HG03039 (cell line): ENCODE measurements around the gene CA10.
A peak's percentile ranks its signal among the peaks of the same experiment; 100 is the strongest.

ENCODE experiments used
- ATAC-seq: cut with Tn5 transposase; IDR thresholded peaks from one replicate; pipeline ENCODE4 v1.9.1; 2021; ENCODE audit warnings: mild to moderate bottlenecking, moderate library complexity; ENCODE audit not compliant: unreplicated experiment

CA10 gene

GRCh38 chr17:51793686-51794085, 364.8 kb downstream of the CA10 start:
- ATAC-seq = no peak

DNA sequence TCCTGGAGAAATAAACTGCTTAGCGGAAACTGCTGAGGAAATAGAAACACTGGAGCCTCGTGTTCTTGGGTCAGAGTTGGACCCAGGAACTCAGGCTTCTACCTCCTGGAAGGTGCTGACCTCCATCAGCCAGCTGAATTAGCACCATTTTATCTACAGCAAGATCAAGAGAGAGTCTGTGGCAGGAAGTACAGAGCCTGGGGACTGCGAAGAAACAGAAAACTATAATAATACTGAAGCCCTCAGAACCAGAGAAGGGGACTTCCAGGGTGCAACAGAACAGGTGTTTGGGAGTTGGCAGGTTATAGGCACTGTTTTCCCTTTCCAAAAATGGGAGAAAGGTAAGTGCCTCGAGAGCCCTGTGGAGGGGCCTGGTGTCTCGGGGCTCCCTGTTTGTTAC, 379.7 kb downstream of the CA10 start:
- ATAC-seq = no peak

DNA sequence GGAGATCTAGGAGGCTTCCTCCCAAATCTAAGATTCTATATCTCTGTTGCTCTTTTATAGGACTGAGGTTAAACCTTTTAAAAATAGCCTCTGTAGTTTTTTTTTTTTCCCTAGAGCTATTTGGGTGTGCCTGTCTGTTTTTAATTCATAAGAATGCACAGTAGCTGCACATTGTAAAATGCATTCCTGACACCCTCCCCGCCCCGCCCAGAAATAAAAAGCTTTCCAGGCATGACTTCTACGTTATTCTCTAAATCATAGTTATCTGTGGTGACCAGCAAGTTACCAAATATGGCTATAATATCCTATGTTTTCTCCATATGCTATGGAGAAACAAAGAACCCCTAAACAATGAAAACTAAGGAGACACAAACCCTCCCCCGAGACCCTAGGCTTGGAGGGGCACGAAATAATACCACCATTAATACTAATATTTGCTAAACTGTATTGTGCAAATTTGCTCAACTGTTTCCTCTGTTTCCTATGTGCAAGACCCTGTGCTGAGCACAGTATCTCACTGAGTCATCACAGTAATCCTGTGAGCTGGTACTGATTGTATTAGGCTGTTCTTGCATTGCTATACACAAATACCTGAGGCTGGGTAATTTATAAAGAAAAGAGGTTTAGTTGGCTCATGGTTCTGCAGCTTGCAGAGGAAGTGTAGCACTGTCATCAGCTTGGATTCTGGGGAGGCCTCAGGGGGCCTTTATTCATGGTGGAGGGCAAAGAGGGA, 388.3 kb downstream of the CA10 start:
- no peak for ATAC-seq

DNA sequence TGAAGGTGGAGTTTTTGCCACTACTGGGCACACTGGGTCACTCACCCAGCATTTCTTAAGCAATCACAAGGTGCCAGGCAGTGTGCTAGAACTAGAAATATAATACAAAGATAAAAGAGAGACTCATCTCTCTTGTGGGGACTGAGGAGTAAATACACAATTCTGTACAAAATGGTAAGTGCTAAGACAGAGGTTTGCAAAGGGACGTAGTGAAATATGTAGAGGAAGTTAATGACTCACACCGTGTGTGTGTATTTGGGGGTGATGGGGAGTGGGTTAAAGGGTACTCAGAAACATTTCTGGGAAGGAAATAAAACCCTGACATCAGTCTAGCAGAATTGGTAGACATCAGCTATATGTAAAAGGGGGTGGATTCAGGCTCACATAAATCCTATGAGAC, 389.3 kb downstream of the CA10 start:
- no peak for ATAC-seq

GRCh38 chr17:51768706-51769105, 389.8 kb downstream of the CA10 start:
- ATAC-seq = no peak

DNA sequence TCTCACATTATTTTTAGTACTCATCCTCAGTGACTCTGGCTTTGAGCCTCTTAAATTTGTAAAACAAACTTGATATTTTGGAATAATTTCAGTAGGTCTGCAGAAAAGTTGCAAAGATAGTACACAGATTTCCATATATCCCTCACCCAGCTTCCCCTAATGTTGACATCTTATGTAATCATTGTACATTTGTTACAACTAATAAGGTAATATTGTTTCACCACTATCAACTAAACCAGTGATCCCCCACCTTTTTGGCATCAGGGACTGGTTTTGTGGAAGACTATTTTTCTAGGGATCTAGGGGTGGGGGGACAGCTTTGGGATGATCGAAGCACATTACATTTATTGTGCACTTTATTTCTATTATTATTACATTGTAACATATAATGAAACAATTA, 391.2 kb downstream of the CA10 start:
- no peak for ATAC-seq

- ATAC-seq = no peak
These were observed 393.0 kb downstream of the CA10 start for GRCh38 chr17:51765282-51766135.

GRCh38 chr17:51764387-51764971, 394.0 kb downstream of the CA10 start:
- ATAC-seq = peak; percentile 96

DNA sequence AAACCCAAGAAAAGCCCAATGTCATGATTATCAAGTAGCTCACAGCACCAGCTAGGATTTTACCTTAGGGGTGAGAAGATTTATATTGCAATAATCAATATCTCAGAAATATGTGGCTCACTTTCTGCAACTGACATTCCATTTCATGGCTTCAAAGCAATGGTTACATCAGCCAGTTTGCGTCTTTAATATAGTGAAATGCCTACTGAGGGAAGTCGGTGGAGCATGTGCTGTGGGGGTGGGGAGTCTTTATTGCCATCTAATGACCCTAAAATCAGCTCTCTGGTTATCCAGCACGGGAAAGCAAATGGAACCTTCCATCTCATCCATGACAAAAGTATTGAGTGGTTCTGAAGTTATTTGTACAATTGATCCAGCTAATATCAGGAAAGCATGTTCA, 395.5 kb downstream of the CA10 start:
- no peak for ATAC-seq

- ATAC-seq = no peak
These were observed 397.4 kb downstream of the CA10 start for GRCh38 chr17:51761105-51761504.

- ATAC-seq = no peak
These were observed 399.3 kb downstream of the CA10 start for GRCh38 chr17:51759260-51759659.

DNA sequence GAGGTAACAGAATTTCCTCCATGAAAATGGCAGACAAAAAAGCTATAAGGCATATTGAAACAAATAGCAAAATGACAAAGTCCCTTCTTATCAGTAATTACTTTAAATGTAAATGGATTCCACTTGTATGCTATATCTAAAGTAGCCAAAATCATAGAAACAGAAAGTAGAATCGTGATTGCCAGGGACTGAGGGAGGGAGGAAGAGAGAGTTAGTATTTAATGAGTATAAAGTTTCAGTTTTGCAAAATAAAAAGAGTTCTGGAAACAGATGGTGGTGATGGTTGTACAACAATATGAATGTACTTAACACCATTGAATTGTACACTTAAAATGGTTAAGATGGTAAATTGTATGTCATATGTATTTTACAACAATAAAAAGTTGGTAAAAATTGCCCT, 407.4 kb downstream of the CA10 start:
- no peak for ATAC-seq

DNA sequence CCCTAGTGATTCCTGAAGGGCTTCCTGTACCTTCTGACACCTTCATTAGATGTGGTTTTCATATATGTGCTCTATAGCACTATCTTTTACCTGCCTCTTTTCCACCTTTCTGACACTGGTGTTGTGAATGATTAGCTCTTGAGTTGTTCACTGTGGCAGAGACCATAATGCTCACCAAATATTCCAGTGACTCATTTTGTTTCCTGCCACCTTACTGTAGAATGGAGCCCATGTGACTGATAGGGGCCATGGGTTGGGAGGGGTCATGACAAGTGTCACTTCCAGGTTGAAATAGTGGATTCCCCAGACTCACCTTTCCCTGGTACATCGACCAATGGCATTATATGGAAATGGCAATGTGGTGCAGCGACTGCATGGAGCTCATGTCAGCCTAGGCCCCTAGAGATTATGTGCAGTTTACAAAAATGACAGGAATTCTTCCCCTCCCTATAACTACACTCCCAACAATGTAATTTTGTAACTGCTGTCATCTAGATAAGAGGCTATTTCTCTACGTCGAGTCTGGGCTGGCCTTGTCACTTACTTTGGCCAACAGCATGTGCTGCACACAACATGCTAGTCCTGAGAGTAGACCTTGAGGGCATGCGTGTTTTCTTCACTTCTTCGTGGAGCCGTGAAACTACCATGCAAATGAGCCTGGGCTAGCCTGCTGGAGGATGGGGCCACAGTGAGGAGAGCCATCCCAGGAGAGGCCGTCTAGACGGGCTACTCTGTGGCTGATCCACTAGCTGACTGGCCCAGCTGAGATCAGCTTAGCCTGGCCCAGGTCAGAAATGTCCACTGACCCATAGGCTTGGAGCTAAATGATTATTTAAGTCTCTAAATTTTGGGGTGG, 409.5 kb downstream of the CA10 start:
- ATAC-seq = no peak

DNA sequence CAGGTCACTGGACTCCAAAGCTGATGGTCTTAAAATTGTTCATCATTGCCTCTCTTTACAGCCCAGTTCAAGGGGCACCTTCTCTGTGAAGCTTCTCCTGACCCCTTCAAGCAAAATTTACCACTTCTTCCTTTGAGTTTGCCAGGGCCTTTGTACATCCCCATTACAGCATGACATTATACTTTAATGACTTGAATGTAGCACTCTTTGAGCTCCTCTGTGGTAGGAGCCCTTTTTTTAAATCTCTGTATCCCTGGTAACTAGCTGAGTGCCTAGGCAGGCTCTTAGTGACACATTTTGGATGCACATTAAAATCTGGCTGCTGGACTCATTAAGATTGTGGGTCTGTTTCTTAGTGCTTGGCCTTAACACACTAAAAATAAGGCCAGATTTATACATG, 412.1 kb downstream of the CA10 start:
- ATAC-seq = no peak

DNA sequence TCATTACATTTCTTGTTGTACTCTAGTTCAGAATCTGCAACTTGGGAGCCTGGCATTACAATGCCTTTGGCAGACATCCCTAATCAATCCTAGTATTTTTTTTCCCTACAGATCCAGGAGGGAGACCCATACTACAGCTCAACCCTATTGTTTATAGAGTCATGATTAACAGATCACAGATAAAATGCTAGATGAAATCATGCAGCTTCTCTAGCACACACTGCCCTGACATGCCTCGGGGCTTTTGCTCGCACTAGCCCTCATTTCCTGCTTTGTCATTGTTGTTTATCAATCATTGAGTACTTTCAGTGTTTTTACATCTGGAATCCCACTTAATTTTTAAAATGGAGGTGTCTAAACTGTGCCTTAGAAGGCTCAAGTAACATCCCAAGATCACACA, 412.5 kb downstream of the CA10 start:
- no peak for ATAC-seq

DNA sequence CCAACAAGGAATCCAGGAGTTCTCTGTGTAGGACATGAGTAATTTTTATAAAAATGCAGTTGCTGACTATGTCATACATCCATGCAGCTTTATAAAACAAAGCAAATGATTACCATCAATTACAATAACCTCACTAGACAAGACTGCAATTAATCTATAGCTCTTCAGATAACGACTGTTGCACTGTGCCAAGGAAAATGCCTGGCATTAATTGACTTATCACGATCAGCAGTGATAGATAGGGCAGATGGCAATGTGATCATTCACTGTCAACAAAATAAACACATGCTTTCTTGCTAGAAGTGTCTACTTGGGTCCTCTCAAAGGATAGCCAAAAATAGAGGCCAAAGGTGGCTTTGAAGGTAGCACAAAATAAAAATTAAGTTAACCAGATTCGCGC, 415.0 kb downstream of the CA10 start:
- ATAC-seq = no peak

GRCh38 chr17:51742571-51742970, 415.9 kb downstream of the CA10 start:
- ATAC-seq = no peak

- ATAC-seq = no peak
These were observed 417.1 kb downstream of the CA10 start for GRCh38 chr17:51741458-51741857.

DNA sequence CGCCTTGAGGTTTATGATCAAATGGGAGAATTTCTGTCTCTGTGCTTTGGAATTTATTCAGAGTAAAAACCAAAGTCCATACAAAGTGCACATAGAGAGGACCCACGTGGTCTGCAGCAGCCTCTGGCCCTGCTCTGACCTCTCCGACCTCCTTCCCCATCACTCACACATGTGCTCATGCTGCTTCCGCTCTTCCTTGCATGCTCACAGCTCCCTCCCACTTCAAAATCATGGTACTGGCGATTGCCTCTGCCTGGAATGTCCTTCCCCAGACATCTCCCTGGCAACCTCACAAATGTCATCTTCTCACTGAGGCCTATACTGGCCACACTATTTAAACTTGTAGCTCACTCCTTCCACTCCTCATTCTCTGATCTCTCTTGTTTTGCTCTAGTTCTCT, 418.0 kb downstream of the CA10 start:
- no peak for ATAC-seq

DNA sequence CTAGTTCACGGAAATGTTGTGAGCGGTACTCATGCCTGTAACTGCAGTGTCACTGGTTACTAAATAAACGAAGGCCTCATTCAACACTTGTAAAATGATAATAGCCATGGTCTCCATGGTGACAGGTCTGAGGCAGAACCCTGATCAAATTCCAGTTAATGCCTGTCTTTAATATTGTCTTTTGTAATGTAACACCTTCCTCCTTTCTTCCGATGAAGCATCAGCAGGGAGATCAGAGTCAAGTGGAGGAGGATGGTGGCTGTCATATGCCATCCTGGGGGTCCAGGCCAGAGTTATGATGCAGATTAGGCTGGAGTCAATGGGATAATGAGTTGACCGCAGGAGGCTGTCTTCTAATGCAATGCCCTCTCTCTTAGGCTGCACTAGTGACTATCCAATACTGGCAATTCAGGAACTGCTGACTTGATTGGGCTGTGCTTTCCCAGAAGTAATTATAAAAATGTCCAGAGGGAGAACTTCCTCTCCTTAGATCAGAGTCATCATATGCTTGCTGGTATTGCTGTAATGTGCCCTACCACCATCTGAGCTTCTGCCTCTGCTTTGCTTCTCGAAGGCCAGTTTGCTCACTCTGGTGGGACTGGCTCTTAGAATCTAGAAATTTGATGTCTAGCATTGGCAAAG, 419.1 kb downstream of the CA10 start:
- no peak for ATAC-seq

DNA sequence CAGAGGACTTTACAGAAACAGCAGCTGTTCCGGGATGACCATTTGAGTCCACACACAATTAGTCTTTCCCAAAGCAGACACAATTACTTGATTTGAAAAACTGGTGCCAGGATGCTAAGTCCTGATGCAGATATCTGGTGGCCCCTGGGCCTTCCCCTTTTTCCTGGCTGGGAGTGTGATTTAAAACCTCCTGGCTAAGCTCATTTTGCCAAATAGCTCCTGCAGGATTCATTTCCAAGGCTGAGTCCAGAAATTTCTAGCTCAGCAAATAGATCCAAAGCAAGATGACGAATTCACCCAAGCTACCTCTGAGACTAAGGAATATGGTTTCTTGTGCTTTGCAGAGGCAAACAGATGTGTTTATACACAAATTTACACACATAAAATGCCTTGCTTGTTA, 422.2 kb downstream of the CA10 start:
- no peak for ATAC-seq
